Astrocyte (in vitro differentiated cells and primary cell): ENCODE results near the gene BMPR1A. TPM values are rescaled to one million over a fixed set of nuclear protein-coding genes. Genes with fewer than 3 reads are reported as not detected.
"Not testable (repeated sequence)": the region's sequence is repeated elsewhere in the genome, so short reads cannot be mapped to it uniquely, and the experiment has no call there.

Source experiments
- DNase-seq: peaks from one replicate; pipeline ENCODE4 v3.0.0-alpha.2; 2010; ENCODE audit warnings: low read depth
- FAIRE-seq: peaks from 2 replicates; lab custom pipeline; 2011; peaks lifted over from hg19 to GRCh38; lab: Jason Lieb, UNC
- H2AFZ ChIP-seq: 2 replicates; pipeline ENCODE4 v1.6.0; 2012; ENCODE audit warnings: low read depth, low read length, inconsistent platforms
- H3K27ac ChIP-seq: 2 replicates; pipeline ENCODE4 v1.5.1; 2011; ENCODE audit warnings: low read depth, low read length, inconsistent platforms
- H3K27me3 ChIP-seq: 2 replicates; pipeline ENCODE4 v1.6.0; 2011; ENCODE audit warnings: low read length, inconsistent platforms; ENCODE audit not compliant: insufficient read depth
- H3K36me3 ChIP-seq: 2 replicates; pipeline ENCODE4 v1.5.1; 2011; ENCODE audit warnings: low read length, inconsistent platforms; ENCODE audit not compliant: insufficient read depth
- H3K4me1 ChIP-seq: 2 replicates; pipeline ENCODE4 v1.5.1; 2011; ENCODE audit warnings: low read length, inconsistent platforms; ENCODE audit not compliant: insufficient read depth
- H3K4me2 ChIP-seq: 2 replicates; pipeline ENCODE4 v1.6.0; 2012; ENCODE audit warnings: low read length, inconsistent platforms
- H3K4me3 ChIP-seq: 2 replicates; pipeline ENCODE4 v1.5.1; 2011; ENCODE audit warnings: low read depth, mild to moderate bottlenecking, low read length, inconsistent platforms; ENCODE audit not compliant: insufficient read depth
- H3K79me2 ChIP-seq: 2 replicates; pipeline ENCODE4 v1.6.0; 2012; ENCODE audit warnings: mild to moderate bottlenecking, low read length, inconsistent platforms; ENCODE audit not compliant: insufficient read depth
- H3K9ac ChIP-seq: 2 replicates; pipeline ENCODE4 v1.6.0; 2012; ENCODE audit warnings: mild to moderate bottlenecking, low read length, inconsistent platforms
- H3K9me3 ChIP-seq: 2 replicates; pipeline ENCODE4 v1.5.1; 2012; ENCODE audit warnings: low read depth, mild to moderate bottlenecking, low read length, inconsistent platforms; ENCODE audit not compliant: insufficient read depth
- H4K20me1 ChIP-seq: 2 replicates; pipeline ENCODE4 v1.6.0; 2012; ENCODE audit warnings: low read length, inconsistent platforms; ENCODE audit not compliant: insufficient read depth
- H3K27ac Mint-ChIP-seq: one replicate; pipeline ENCODE4 v1.8.0; 2021; ENCODE audit warnings: mild to moderate bottlenecking, mixed read lengths; ENCODE audit not compliant: unreplicated experiment
- H3K27me3 Mint-ChIP-seq: one replicate; pipeline ENCODE4 v1.8.0; 2021; ENCODE audit warnings: low read depth, mixed read lengths; ENCODE audit not compliant: unreplicated experiment
- H3K36me3 Mint-ChIP-seq: one replicate; pipeline ENCODE4 v1.8.0; 2021; ENCODE audit warnings: low read depth, mixed read lengths; ENCODE audit not compliant: unreplicated experiment
- H3K4me1 Mint-ChIP-seq: one replicate; pipeline ENCODE4 v1.8.0; 2021; ENCODE audit warnings: low read depth, mixed read lengths; ENCODE audit not compliant: unreplicated experiment
- H3K4me3 Mint-ChIP-seq: one replicate; pipeline ENCODE4 v1.8.0; 2021; ENCODE audit warnings: mild to moderate bottlenecking, moderate library complexity, mixed read lengths; ENCODE audit not compliant: unreplicated experiment
- H3K9me3 Mint-ChIP-seq: one replicate; pipeline ENCODE4 v1.8.0; 2021; ENCODE audit warnings: mild to moderate bottlenecking, mixed read lengths; ENCODE audit not compliant: unreplicated experiment
- CTCF ChIP-seq: IDR thresholded peaks from 2 replicates; pipeline ENCODE4 v1.5.1; 2011; ENCODE audit warnings: low read depth, mild to moderate bottlenecking, inconsistent platforms, low read length, moderate library complexity; ENCODE audit not compliant: insufficient read depth
- EZH2 ChIP-seq: IDR thresholded peaks from 2 replicates; pipeline ENCODE4 v1.6.1; 2012; ENCODE audit warnings: mild to moderate bottlenecking, low read length, inconsistent platforms; ENCODE audit not compliant: insufficient read depth
- total RNA-seq: library from RNA; stranded (reverse); gene quantifications from 2 replicates; pipeline ENCODE4 v1.2.1, GENCODE V29; 2021

The BMPR1A gene
- total RNA-seq, 1 donor from 2014 or later, result 52.2 TPM

GRCh38 chr10:86863484-86863842, 107.0 kb downstream of the BMPR1A start:
- H3K27me3 ChIP-seq, result no peaks in the 10 kb centered on the region
- no peak overlapping the region for H3K4me3 ChIP-seq
- peaks cover 6% of the 10 kb centered on the region for H3K4me1 ChIP-seq
- H3K27ac ChIP-seq, result no peak overlapping the region
- H3K4me2 ChIP-seq, result no peak overlapping the region
- H3K4me1 Mint-ChIP-seq, result peaks cover 24% of the 10 kb centered on the region
- FAIRE-seq (no peak), DNase-seq (no peak)
- no peak overlapping the region for H3K9ac ChIP-seq
- no peaks in the 10 kb centered on the region for H3K9me3 Mint-ChIP-seq
- H3K27me3 Mint-ChIP-seq, result no peaks in the 10 kb centered on the region
- no peak for TF ChIP-seq CTCF
- no peak for TF ChIP-seq EZH2
- H3K79me2 ChIP-seq, result no peaks in the 10 kb centered on the region
- no peak overlapping the region for H3K4me3 Mint-ChIP-seq
- peaks cover 7% of the 10 kb centered on the region for H3K36me3 Mint-ChIP-seq
- H3K36me3 ChIP-seq, result no peaks in the 10 kb centered on the region
- no peak overlapping the region for H3K27ac Mint-ChIP-seq
- H4K20me1 ChIP-seq, result no peaks in the 10 kb centered on the region
- no peak overlapping the region for H2AFZ ChIP-seq
- H3K9me3 ChIP-seq, result no peaks in the 10 kb centered on the region

- H3K4me1 ChIP-seq, result peaks cover 11% of the 10 kb centered on the region
- H3K4me2 ChIP-seq, result peak overlapping the region; percentile 21
- H3K27me3 ChIP-seq, H2AFZ ChIP-seq, H4K20me1 ChIP-seq, FAIRE-seq, H3K4me3 ChIP-seq, H3K27ac ChIP-seq, DNase-seq, H3K36me3 Mint-ChIP-seq, H3K36me3 ChIP-seq, H3K79me2 ChIP-seq, H3K9ac ChIP-seq, H3K9me3 Mint-ChIP-seq, H3K27me3 Mint-ChIP-seq, H3K9me3 ChIP-seq: not testable (repeated sequence)
- H3K4me3 Mint-ChIP-seq, result peak overlapping the region; percentile 36
- peaks cover 26% of the 10 kb centered on the region for H3K4me1 Mint-ChIP-seq
- H3K27ac Mint-ChIP-seq, result peak overlapping the region; percentile 15
Measured at GRCh38 chr10:86865011-86865811, 108.8 kb downstream of the BMPR1A start.

- H4K20me1 ChIP-seq, result no peaks in the 10 kb centered on the region
- Mint-ChIP-seq H3K9me3 (no peaks in the 10 kb centered on the region), H3K27ac (no peak overlapping the region), H3K4me3 (no peak overlapping the region), H3K4me1 (peaks cover 34% of the 10 kb centered on the region), H3K27me3 (no peaks in the 10 kb centered on the region), H3K36me3 (peaks cover 4% of the 10 kb centered on the region)
- peaks cover 10% of the 10 kb centered on the region for H3K79me2 ChIP-seq
- FAIRE-seq (peak; percentile 59), DNase-seq (no peak)
- TF ChIP-seq CTCF (no peak), EZH2 (no peak)
- H3K4me1 ChIP-seq, result peaks cover 11% of the 10 kb centered on the region
- no peak overlapping the region for H3K27ac ChIP-seq
- H3K36me3 ChIP-seq, result no peaks in the 10 kb centered on the region
- no peaks in the 10 kb centered on the region for H3K27me3 ChIP-seq
- no peak overlapping the region for H3K4me2 ChIP-seq
- H3K4me3 ChIP-seq, result no peak overlapping the region
- no peak overlapping the region for H3K9ac ChIP-seq
- H2AFZ ChIP-seq, result no peak overlapping the region
- H3K9me3 ChIP-seq, result no peaks in the 10 kb centered on the region
Measured at GRCh38 chr10:86867149-86867548, 110.7 kb downstream of the BMPR1A start.
